CD4-positive, alpha-beta T cell treated with Interleukin-6 for 4 hours (primary cell): ENCODE measurements around the gene LIMK2.

Source experiments
- DNase-seq: peaks from one replicate; pipeline ENCODE4 v3.0.0-alpha.2; 2020; ENCODE audit warnings: mixed read lengths

LIMK2 gene

DNA sequence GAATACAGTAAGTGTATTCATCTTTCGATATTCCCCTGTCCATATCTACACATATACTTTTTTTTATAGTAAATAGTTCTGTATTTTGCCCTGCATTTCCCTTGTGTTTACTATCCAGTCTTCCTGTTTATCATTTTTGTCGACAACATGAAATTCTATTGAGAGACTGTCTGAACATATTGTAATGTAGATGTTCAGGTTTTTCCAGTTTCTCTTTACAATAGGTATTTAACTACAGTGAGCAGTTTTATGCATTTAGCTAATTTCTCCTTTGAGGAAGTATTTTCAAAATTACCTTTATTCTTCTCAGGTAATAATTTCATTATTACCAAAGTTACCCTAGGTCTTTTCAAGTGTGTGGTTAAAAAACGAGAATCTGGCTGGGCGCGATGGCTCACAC, 63.5 kb downstream of the LIMK2 start:
- no peak for DNase-seq

DNA sequence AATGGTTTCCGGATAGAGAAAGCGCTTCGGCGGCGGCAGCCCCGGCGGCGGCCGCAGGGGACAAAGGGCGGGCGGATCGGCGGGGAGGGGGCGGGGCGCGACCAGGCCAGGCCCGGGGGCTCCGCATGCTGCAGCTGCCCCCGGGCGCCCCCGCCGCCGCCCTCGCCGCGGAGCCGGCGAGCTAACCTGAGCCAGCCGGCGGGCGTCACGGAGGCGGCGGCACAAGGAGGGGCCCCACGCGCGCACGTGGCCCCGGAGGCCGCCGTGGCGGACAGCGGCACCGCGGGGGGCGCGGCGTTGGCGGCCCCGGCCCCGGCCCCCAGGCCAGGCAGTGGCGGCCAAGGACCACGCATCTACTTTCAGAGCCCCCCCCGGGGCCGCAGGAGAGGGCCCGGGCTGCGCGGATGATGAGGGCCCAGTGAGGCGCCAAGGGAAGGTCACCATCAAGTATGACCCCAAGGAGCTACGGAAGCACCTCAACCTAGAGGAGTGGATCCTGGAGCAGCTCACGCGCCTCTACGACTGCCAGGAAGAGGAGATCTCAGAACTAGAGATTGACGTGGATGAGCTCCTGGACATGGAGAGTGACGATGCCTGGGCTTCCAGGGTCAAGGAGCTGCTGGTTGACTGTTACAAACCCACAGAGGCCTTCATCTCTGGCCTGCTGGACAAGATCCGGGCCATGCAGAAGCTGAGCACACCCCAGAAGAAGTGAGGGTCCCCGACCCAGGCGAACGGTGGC, 64.5 kb downstream of the LIMK2 start:
- DNase-seq, result no peak

DNA sequence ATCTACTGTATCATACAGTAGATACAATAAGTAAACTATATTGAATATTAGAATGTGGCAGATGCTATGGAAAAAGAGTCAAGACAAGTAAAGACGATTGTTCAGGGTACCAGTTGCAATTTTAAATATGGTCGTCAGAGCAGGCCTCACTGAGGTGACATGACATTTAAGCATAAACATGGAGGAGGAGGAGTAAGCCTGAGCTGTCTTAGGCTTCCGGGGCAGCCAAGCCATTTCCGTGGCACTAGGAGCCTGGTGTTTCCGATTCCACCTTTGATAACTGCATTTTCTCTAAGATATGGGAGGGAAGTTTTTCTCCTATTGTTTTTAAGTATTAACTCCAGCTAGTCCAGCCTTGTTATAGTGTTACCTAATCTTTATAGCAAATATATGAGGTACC, 65.6 kb downstream of the LIMK2 start:
- peak; percentile 29 for DNase-seq

DNA sequence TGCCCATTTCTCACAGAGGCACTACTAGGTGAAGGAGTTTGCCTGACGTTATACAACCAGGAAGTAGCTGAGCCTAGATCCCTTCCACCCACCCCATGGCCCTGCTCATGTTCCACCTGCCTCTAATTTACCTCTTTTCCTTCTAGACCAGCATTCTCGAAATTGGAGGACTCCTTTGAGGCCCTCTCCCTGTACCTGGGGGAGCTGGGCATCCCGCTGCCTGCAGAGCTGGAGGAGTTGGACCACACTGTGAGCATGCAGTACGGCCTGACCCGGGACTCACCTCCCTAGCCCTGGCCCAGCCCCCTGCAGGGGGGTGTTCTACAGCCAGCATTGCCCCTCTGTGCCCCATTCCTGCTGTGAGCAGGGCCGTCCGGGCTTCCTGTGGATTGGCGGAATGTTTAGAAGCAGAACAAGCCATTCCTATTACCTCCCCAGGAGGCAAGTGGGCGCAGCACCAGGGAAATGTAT, 66.1 kb downstream of the LIMK2 start:
- peak; percentile 50 for DNase-seq

DNA sequence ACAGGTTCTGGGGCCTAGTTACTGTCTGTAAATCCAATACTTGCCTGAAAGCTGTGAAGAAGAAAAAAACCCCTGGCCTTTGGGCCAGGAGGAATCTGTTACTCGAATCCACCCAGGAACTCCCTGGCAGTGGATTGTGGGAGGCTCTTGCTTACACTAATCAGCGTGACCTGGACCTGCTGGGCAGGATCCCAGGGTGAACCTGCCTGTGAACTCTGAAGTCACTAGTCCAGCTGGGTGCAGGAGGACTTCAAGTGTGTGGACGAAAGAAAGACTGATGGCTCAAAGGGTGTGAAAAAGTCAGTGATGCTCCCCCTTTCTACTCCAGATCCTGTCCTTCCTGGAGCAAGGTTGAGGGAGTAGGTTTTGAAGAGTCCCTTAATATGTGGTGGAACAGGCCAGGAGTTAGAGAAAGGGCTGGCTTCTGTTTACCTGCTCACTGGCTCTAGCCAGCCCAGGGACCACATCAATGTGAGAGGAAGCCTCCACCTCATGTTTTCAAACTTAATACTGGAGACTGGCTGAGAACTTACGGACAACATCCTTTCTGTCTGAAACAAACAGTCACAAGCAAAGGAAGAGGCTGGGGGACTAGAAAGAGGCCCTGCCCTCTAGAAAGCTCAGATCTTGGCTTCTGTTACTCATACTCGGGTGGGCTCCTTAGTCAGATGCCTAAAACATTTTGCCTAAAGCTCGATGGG, 66.7 kb downstream of the LIMK2 start:
- peak; percentile 74 for DNase-seq

DNA sequence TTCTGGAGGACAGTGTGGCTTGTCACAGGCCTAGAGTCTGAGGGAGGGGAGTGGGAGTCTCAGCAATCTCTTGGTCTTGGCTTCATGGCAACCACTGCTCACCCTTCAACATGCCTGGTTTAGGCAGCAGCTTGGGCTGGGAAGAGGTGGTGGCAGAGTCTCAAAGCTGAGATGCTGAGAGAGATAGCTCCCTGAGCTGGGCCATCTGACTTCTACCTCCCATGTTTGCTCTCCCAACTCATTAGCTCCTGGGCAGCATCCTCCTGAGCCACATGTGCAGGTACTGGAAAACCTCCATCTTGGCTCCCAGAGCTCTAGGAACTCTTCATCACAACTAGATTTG, 67.2 kb downstream of the LIMK2 start:
- DNase-seq, result no peak

DNA sequence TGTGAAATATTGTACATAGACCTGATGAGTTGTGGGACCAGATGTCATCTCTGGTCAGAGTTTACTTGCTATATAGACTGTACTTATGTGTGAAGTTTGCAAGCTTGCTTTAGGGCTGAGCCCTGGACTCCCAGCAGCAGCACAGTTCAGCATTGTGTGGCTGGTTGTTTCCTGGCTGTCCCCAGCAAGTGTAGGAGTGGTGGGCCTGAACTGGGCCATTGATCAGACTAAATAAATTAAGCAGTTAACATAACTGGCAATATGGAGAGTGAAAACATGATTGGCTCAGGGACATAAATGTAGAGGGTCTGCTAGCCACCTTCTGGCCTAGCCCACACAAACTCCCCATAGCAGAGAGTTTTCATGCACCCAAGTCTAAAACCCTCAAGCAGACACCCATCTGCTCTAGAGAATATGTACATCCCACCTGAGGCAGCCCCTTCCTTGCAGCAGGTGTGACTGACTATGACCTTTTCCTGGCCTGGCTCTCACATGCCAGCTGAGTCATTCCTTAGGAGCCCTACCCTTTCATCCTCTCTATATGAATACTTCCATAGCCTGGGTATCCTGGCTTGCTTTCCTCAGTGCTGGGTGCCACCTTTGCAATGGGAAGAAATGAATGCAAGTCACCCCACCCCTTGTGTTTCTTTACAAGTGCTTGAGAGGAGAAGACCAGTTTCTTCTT, 67.9 kb downstream of the LIMK2 start:
- DNase-seq, result peak; percentile 27

DNA sequence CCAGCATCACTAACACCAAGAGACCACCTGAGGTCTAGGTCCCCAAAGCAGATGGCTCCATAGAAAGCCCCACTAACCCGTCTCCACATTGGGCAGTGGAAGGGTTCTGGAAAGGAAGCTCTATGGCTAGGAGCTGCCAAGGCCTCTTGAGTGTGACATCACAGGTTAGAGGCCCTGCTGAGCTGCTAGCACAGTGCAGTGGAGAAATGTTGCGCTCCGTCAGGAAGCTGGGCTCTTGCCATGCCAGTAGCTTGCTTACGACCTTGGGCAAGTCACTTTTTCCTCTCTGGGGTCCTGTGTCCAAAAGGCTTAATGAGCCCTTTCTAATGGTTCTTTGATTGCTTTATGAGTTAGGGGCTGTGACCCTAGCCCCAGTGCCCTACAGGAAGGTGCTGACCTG, 69.6 kb downstream of the LIMK2 start:
- peak; percentile 36 for DNase-seq

DNA sequence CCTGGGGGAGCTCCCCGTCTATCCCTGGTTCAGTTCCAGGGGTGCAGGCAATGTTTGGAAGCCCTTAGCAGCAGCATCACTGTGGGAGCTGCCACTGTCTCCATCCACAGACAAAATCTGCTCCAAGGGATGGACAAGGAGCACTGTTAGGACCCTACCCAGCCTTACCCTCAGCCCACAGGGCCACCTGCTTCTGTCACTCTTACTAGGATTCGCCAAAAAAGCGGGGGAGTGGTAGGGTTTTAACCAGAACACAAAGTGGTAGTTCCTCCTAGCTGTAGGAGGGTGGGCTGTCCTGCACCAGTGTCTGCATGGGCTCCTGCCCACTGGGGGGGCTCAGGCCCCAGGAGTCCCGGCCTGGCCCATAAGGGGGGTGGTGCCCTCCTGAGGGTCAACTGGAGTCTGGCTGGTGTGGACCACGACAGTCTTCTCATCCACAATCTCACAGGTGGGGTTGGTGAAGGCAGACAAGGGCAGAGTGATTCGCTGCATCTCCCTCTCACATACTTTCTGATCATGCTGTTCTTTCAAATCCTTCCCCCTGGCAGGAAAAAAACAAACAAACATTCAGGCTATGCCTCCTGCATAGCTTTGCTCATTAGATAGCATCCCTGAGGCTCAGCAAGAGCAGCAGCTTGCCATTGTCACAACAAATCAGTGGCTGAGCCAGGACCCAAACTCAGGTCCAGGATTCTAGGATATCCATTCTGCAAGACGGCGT, 70.8 kb downstream of the LIMK2 start:
- DNase-seq, result no peak

DNA sequence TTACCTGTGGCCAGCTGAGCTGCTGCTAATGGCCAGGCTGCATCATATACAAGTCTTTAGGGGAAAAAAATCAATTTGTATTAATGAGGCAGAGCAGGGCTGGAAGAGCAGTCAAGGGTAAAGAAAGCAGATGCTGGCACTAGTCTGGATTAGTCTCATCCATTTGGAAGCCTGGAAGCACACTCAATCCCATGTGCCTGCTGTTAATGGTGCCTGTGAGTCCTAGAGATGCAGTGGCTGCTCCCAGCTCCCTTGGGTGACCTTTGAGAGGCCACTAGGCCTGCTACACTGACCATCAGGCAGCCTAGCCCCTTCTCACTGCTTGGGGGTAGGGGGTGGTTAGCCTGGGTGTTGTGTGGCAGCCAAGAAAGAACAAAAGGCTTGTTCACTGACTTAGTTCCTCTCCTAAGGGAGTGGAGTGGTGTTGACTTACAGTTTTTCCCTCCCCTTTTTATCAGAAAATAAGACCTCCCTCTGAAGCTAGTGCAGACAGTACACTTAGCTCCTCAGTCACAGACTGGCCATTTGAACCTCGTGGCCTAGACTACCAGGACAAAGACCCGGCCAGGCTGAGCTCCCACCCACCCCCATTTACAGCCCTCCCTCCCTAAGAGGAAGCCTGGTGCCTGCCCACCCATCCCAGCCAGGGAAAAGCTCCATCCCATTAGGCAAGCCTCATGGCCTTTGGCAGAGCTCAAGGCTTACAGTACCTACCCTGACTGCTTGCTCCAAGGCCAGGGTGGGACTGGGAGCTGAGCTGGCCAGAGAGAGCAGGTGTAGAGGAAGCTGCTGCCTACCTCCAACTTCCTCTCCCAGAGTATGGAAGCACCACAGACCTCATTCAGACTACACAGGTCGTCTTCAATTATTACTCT, 72.4 kb downstream of the LIMK2 start:
- no peak for DNase-seq

DNA sequence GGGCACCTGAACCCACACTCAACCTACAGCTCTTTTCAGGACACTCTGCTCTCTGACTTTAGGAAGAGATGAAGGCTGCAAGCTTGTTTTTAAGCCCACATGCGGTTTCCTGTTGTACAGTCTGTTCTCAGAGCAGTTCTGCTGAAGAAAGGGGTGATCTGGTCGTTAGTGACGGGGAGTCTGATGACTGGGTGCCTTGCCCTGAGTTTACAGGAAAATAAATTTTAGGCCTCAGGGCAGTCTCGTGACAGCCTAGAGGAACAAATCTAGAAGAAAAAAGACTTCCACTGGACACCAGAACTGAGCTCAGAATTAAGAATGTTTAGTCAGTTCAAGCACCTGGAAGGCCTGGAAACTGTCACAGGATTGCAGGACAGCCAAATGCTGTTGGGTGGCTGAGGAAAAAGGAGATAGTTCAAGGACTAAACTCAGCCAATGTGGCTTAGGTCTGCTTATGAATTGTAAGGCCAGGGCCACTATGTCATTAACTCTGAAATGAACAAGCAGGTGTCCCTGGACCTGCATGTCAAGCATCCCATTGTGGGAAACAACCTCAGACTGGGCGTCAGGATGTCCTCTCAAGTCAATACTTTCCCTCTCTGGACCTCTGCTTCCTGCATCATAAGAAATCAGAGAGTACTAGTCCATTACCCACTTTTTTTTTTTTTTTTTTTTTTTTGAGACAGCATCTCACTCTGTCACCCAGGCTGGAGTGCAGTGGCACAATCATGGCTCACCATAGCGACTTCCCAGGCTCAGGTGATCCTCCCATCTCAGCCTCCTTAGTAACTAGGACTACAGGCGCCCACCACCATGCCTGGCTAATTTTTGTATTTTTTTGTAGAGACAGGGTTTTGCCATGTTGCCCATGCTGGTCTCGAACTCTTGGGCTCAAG, 74.5 kb downstream of the LIMK2 start:
- peak; percentile 76 for DNase-seq

DNA sequence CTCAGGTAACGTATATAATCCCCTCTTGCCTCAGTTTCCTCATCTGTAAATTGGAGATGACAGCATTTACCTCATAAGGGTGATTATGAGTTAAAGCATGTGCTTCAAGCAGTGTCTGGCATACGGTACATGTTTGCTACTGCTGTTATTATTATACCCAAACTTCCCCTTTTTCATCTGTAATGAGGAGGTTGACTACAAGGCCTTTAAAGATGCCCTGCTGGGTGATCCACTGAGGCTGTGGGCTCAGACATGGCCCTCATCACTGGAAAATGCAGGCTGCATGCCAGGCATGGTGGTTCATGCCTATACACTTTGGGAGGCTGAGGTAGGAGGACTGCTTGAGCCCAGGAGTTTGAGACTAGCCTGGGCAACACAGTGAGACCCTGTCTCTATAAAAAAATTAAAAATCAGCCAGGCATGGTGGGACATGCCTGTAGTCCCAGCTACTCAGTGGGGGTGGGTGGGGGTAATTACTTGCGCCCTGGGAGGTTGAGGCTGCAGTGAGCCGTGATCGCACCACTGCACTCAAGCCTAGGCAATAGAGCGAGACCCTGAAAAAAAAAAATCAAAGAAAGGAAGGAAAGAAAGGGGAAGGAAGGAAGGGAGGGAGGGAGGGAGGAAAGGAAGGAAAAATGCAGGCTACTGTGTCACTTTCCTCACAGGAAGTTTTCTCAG, 75.9 kb downstream of the LIMK2 start:
- no peak for DNase-seq

DNA sequence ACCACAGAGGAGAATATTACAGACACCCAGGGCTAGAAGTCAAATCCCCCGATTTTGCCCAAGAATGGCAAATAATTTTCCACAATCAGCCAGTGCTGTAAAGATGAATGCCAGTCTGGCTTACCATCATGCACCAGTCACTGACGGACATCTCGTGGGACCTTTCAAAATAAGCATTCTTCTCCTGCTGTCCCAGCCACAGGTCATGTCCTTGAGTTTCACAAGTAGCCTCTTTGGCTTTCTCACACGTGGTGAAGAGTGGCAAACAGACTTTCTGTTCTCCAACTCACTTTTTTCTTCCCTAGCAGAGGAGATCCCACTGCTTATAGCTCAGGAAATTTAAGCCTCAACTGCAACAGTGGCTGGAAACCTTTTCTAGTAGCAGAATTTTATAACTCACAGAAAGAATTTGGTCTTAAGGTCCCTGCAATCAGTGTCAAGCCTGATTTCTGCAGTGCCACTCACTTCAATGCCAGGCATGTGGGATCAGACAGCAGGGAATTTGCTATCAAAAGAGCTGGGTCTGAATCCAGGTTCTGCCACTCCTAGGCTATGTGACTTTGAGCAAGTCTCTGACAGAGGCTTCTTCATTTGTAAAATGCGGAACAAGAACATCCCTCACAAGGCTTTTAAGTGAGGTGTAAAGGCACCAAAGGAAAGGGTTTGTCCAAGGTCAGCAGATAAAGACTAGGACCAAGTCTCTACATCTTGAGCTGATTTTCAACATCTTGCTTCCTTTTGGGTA, 76.6 kb downstream of the LIMK2 start:
- DNase-seq, result no peak

DNA sequence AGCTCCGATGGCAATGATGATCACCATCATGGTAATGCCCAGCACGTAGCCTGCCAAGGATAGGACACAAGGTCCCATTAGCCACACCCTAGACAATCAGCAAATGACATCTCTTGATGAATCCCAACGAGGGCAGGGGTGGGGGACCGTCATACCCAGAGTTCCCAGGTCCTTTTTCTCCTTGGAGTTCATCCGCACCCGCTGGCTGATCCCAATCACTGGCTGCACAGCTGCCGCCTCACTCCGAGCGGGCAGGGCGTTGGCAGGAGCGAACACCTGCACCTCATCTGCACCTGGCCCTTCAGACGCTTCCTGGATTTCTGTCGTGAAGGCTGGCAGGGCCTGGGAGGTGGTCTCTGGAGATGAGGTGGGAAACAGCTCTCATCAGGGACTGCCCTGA, 77.2 kb downstream of the LIMK2 start:
- peak; percentile 45 for DNase-seq

DNA sequence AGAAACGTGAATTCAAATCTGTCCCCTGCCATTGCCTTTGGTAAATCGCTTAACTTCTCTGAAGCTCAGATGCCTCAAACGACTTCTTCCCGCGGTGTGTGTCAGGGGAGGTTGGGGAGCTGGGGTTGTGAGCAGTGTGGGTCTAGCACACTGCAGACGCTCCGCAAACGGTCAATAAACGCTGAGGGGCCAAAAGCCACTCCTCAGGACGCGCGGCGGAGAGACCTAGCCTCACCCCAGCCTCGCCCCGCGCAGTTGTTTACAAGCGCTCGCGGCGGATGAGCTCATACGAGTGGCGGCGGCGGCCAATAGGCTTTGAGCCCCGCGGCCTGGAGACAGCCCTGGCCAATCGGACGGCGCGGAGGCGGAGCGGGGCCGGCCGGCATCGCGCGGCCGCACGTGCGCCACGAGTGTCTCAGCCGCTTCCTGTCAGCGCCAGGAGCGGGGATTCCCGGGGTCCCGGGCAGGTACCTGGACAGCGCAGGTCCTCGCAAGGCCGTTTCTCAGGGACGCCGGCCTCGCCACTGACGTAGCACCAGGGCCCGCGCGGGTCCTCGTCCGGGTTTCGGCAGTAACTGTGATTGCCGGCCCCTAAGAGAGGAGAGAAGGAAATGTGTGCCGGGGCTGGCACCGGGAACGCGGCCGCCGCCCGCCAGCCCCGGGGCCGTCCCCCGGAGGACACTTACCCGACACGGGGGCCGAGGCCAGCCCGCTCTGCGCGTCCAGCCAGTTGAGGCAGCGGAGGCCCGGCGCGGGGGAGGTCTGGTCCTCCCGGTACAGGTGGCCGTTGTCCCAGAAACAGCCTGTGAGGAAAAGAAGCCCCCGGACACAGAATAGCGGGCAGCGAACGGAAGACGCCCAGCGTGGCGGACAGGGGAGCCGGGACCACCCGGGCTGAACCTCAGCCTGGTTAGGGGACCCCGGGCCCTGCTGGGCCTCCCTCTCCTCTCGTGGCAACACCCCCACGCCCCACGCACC, 78.7 kb downstream of the LIMK2 start:
- DNase-seq, result peak; percentile 96

DNA sequence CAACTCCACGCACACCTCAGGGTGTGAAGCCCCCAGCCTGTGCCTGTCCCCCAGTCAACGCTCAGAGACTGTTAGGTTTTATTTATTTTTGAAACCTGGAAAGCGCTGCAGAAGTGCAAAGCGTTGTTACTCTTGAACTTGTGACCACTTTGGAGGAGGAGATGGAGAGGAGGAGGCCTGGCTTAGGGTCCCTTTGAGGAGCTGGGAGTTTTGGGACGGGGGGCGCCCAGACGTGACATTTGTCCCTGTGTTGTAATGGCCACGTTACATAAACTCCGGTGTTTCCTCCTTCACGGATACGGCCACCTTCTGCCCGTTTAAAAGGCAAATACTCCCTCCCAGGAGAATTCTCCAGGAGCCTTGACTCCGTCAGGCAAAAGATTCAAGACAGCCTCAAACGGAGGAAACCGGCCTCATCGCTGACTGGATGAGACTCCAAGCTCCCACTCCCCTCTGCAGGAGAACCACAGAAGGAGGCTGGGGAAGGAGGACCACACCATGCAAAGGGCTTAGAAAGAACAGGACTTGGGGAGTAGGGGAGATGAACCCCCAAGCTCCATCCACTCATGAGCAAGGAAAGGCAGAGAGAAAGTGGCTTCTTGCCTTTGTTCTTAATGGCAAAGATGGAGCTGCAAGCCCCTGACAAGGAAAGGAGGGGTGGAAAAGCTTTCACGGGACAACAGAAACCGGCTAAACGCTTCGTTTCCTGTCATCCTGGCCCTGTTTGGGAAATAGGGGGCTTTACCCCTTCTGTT, 79.6 kb downstream of the LIMK2 start:
- peak; percentile 52 for DNase-seq

DNA sequence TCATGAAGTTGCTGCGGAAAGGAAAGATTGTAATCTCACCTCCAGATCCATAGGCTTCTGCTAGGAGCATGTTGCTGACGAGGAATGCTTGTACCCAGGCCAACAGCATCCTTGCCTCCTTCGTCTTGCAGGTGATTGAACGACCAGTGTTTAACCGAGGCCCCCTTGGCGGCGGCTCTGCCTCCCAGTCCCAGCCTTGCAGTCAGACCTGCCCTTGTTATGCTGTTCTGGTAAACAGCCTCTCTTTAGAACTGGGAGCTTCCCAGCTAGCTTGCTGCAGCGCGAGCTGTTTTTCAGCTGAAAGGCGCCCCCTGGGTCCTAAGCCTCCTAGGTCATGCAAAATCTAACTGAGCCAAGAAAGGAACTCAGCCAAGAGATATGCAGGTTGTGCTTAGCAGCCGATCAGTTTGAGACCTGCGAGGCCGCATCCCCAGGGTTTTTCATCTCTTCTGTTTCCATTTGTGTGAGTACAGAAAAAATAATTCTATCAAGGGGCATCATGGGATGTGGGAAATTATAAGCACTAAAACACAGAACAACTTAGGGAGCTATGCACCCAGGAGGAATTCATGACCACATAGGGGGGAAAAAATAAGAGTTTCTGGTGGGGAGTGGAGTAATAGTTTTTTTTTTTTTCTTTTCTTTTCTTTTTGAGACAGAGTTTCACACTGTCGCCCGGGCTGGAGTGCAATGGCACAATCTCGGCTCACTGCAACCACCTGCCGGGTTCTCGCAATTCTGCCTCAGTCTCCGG, 80.3 kb downstream of the LIMK2 start, which contains the start of gene PIK3IP1:
Gene PIK3IP1, minus strand, starts transcription at position 253 of the 754 bp plus-strand sequence. Its CDS starts 144 bp downstream, at position 109.
- peak; percentile 94 for DNase-seq
